Mesothelial cell of epicardium (in vitro differentiated cells): Measurements from ENCODE around the gene GNS. TPM values are rescaled to one million over a fixed set of nuclear protein-coding genes. Genes with fewer than 3 reads are reported as not detected.

Source experiments
- DNase-seq, 2 experiments: peaks; one replicate each; pipeline ENCODE4 v3.0.0; 2021; ENCODE audit warnings: low spot score in 2 of 2; ENCODE audit not compliant: unreplicated experiment in 2 of 2
- H3K27ac Mint-ChIP-seq: 2 replicates; pipeline ENCODE4 v1.8.0; 2021; ENCODE audit warnings: mixed read lengths
- H3K27me3 Mint-ChIP-seq: 2 replicates; pipeline ENCODE4 v1.8.0; 2021; ENCODE audit warnings: low read depth, mixed read lengths
- H3K36me3 Mint-ChIP-seq: 2 replicates; pipeline ENCODE4 v1.8.0; 2021; ENCODE audit warnings: mixed read lengths
- H3K4me1 Mint-ChIP-seq: 2 replicates; pipeline ENCODE4 v1.8.0; 2021; ENCODE audit warnings: mixed read lengths
- H3K4me3 Mint-ChIP-seq: 2 replicates; pipeline ENCODE4 v1.8.0; 2021; ENCODE audit warnings: mild to moderate bottlenecking, moderate library complexity, mixed read lengths
- H3K9me3 Mint-ChIP-seq: 2 replicates; pipeline ENCODE4 v1.8.0; 2021; ENCODE audit warnings: mixed read lengths
- CTCF ChIP-seq: fragments of 200-600 bp; sonication (generic); IDR thresholded peaks from one replicate; pipeline ENCODE4 v1.5.0; 2021; ENCODE audit warnings: antibody characterized with exemption; ENCODE audit not compliant: unreplicated experiment
- total RNA-seq: library from RNA; stranded (reverse); gene quantifications from 3 replicates; pipeline ENCODE4 v1.2.1, GENCODE V29; 2021

GNS gene
- total RNA-seq, 1 donor from 2014 or later = 67.4 TPM

- no peak for DNase-seq
- Mint-ChIP-seq H3K4me1 (peaks cover 10% of the 10 kb centered on the region), H3K36me3 (peaks cover 16% of the 10 kb centered on the region), H3K4me3 (no peak overlapping the region), H3K27ac (no peak overlapping the region), H3K9me3 (peaks cover 3% of the 10 kb centered on the region), H3K27me3 (no peaks in the 10 kb centered on the region)
- no peak for TF ChIP-seq CTCF
These were observed 5.8 kb downstream of the GNS start for GRCh38 chr12:64753427-64753826.

GRCh38 chr12:64752833-64753238, 6.4 kb downstream of the GNS start:
- no peak for TF ChIP-seq CTCF
- peaks cover 3% of the 10 kb centered on the region for H3K9me3 Mint-ChIP-seq
- no peak overlapping the region for H3K4me3 Mint-ChIP-seq
- no peak for DNase-seq
- H3K4me1 Mint-ChIP-seq = peaks cover 7% of the 10 kb centered on the region
- H3K36me3 Mint-ChIP-seq = peaks cover 20% of the 10 kb centered on the region
- no peaks in the 10 kb centered on the region for H3K27me3 Mint-ChIP-seq
- no peak overlapping the region for H3K27ac Mint-ChIP-seq

- Mint-ChIP-seq H3K36me3 (peaks cover 22% of the 10 kb centered on the region), H3K27ac (no peak overlapping the region)
- TF ChIP-seq CTCF = no peak
These were observed 7.2 kb downstream of the GNS start for GRCh38 chr12:64752032-64752431.

GRCh38 chr12:64749461-64750200, 9.6 kb downstream of the GNS start:
- DNase-seq = no peak
- H3K4me1 Mint-ChIP-seq = peaks cover 3% of the 10 kb centered on the region
- no peak for TF ChIP-seq CTCF
- no peaks in the 10 kb centered on the region for H3K27me3 Mint-ChIP-seq
- peaks cover 29% of the 10 kb centered on the region for H3K36me3 Mint-ChIP-seq
- H3K9me3 Mint-ChIP-seq = peaks cover 3% of the 10 kb centered on the region
- H3K4me3 Mint-ChIP-seq = no peak overlapping the region
- no peak overlapping the region for H3K27ac Mint-ChIP-seq

More at GRCh38 chr12:64752032-64752431, 7.2 kb downstream of the GNS start:
- Mint-ChIP-seq H3K4me3 (no peak overlapping the region), H3K9me3 (peaks cover 3% of the 10 kb centered on the region), H3K27me3 (no peaks in the 10 kb centered on the region), H3K4me1 (no peaks in the 10 kb centered on the region)
- no peak for DNase-seq

GRCh38 chr12:64747695-64748094, 11.5 kb downstream of the GNS start:
- TF ChIP-seq CTCF = no peak
- Mint-ChIP-seq H3K27ac (no peak overlapping the region), H3K9me3 (peaks cover 3% of the 10 kb centered on the region), H3K4me3 (no peak overlapping the region), H3K27me3 (no peaks in the 10 kb centered on the region), H3K36me3 (peaks cover 40% of the 10 kb centered on the region), H3K4me1 (peaks cover 7% of the 10 kb centered on the region)
- DNase-seq = no peak
